Right atrium auricular region (tissue), 2 donors: ENCODE data around the gene FBXL7. TPM values are rescaled to one million over a fixed set of nuclear protein-coding genes. Genes with fewer than 3 reads are reported as not detected.

Source experiments
- DNase-seq: peaks from one replicate; pipeline ENCODE4 v3.0.0-alpha.2; 2019; ENCODE audit warnings: low spot score
- H3K27ac ChIP-seq, 2 donors: fragments of 200-600 bp; sonication (generic); 1 replicate in 1 of 2; 2 replicates in 1 of 2; pipeline ENCODE4 v1.5.1; 2016 to 2019
- H3K27me3 ChIP-seq, 2 donors: fragments of 200-600 bp; sonication (generic); one replicate each; pipeline versions ENCODE4 v1.5.1 to v1.6.0; 2017 to 2019
- H3K36me3 ChIP-seq: fragments of 200-600 bp; sonication (generic); one replicate; pipeline ENCODE4 v1.5.1; 2016
- H3K4me1 ChIP-seq, 2 donors: fragments of 200-600 bp; sonication (generic); one replicate each; pipeline versions ENCODE4 v1.5.1 to v1.6.0; 2017 to 2019
- H3K4me3 ChIP-seq, 2 donors: fragments of 200-600 bp; sonication (generic); 1 replicate in 1 of 2; 2 replicates in 1 of 2; pipeline ENCODE4 v1.5.1; 2017 to 2019; ENCODE audit warnings: mild to moderate bottlenecking in 1 of 2, moderate library complexity in 1 of 2
- H3K9me3 ChIP-seq, 2 donors: fragments of 200-600 bp; sonication (generic); one replicate each; pipeline ENCODE4 v1.5.1; 2019
- total RNA-seq, 2 donors: library from RNA; depleted of rRNA; stranded (reverse); fragments of >200 nt; gene quantifications; one replicate each; pipeline ENCODE4 v1.1.0, GENCODE V29; 2016
- TF ChIP-seq, protein P1 (sequence below), 2 donors: fragments of 200-600 bp; sonication (generic); IDR thresholded peaks; one replicate each; pipeline ENCODE4 v1.5.1; 2019; ENCODE audit warnings: antibody characterized with exemption in 2 of 2

Gene FBXL7
- total RNA-seq, 2 donors from 2014 or later = 16.6 to 18.4 TPM

DNA sequence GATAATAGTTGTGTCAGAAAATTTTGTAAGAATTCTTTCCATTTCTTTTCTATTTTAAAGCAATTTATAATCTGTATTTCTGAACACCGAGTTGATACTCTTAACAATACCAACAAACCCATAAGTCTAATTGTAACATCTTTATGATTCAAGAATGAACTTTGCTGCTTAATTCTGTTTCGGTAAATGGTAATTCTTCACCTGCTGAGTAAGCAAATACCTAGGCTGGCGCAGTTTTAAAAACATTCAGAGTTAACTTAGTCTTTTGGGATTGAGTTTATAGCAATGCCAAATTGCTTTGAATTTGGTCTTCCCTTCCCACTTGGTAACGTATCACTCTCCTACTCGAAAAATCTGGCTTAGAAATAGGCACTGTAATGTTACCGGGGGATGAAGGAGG, 456.6 kb downstream of the FBXL7 start:
- no peak for DNase-seq
- Histone ChIP-seq H3K4me1 (no peaks in the 10 kb centered on the region), H3K27me3 (no peaks in the 10 kb centered on the region), H3K27ac (no peak overlapping the region), H3K36me3 (no peaks in the 10 kb centered on the region), H3K9me3 (no peaks in the 10 kb centered on the region), H3K4me3 (no peak overlapping the region)
- TF ChIP-seq, protein P1, sequence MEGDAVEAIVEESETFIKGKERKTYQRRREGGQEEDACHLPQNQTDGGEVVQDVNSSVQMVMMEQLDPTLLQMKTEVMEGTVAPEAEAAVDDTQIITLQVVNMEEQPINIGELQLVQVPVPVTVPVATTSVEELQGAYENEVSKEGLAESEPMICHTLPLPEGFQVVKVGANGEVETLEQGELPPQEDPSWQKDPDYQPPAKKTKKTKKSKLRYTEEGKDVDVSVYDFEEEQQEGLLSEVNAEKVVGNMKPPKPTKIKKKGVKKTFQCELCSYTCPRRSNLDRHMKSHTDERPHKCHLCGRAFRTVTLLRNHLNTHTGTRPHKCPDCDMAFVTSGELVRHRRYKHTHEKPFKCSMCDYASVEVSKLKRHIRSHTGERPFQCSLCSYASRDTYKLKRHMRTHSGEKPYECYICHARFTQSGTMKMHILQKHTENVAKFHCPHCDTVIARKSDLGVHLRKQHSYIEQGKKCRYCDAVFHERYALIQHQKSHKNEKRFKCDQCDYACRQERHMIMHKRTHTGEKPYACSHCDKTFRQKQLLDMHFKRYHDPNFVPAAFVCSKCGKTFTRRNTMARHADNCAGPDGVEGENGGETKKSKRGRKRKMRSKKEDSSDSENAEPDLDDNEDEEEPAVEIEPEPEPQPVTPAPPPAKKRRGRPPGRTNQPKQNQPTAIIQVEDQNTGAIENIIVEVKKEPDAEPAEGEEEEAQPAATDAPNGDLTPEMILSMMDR (IDR thresholded peaks at IDR 0.05) = no peak

DNA sequence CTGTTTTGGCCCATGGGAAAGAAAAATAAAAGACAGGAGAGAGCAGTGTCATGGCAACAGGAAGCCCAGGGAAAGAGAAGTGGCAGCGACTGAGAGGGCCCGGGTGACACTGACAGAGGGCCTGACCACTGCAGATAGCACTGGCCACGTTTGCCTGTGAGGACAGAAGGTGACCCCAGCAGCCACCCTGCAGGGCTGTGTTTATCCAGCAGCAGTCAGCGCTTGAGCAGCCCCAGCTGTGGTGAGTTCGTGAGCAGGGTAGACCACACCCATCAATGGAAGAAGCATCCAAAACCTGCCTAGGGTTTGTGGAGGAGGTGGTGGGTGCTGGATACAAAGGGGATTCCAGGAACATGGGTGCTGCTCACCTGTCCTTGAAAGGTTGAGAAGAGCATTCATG, 457.1 kb downstream of the FBXL7 start:
- TF ChIP-seq, protein P1 (IDR thresholded peaks at IDR 0.05) = no peak
- H3K27me3 ChIP-seq = no peaks in the 10 kb centered on the region
- H3K4me1 ChIP-seq = no peaks in the 10 kb centered on the region
- no peak overlapping the region for H3K4me3 ChIP-seq
- H3K27ac ChIP-seq = no peak overlapping the region
- no peaks in the 10 kb centered on the region for H3K36me3 ChIP-seq
- no peak for DNase-seq
- no peaks in the 10 kb centered on the region for H3K9me3 ChIP-seq

- Histone ChIP-seq H3K4me1 (no peaks in the 10 kb centered on the region), H3K36me3 (no peaks in the 10 kb centered on the region), H3K9me3 (no peaks in the 10 kb centered on the region), H3K27ac (no peak overlapping the region), H3K27me3 (no peaks in the 10 kb centered on the region), H3K4me3 (no peak overlapping the region)
- DNase-seq = no peak
- TF ChIP-seq, protein P1 (IDR thresholded peaks at IDR 0.05) = no peak
Measured at GRCh38 chr5:15959370-15960164, 459.6 kb downstream of the FBXL7 start.

DNA sequence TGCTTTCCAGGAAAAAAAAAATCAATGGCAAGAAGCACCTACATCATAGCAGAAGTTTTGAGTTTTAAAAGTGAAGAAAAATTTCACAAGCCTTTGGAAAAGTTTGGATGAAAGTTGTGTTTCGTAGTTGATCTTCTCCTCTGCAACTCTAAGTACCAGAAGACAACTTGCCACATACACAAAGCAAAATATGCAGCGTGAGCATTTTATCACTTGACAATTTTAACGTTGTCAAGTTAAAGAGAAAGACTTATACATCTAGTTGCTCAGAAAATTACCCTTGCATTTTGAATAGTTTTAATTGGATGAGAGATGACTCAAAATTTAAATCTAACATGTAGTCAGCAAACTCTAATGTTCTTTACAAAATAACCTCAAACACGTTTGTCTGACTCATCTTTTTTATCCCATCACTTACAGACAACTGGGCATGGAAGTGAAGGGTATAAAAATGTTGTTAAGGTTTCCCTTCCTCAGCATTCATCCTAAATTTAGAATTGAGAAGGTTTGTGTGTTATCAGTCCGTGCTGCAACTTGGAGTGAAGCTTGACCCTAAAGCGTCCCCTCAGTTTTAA, 466.2 kb downstream of the FBXL7 start:
- Histone ChIP-seq H3K9me3 (no peaks in the 10 kb centered on the region), H3K4me1 (no peaks in the 10 kb centered on the region), H3K27ac (no peak overlapping the region), H3K36me3 (no peaks in the 10 kb centered on the region), H3K27me3 (no peaks in the 10 kb centered on the region), H3K4me3 (no peak overlapping the region)
- DNase-seq = no peak
- TF ChIP-seq, protein P1 (IDR thresholded peaks at IDR 0.05) = no peak

DNA sequence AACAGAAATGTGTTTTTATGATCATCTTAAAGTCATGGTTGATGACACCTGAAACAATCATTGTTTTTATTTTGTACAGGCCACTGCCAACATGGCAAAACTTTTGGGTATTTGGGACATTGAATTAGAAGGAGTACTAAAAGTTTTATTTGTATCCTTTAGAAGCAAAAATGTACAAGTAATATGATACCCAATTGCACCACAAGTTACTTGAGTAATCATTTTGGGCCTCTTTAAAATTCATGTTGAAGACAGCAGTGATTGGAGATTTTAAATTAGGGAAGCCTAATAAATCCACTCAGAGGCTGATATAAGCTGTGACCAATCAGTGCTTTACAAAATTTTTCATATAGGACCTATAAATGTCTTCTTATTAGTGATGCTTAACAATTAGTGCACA, 466.7 kb downstream of the FBXL7 start:
- no peaks in the 10 kb centered on the region for H3K4me1 ChIP-seq
- TF ChIP-seq, protein P1 (IDR thresholded peaks at IDR 0.05) = no peak
- no peak overlapping the region for H3K27ac ChIP-seq
- no peaks in the 10 kb centered on the region for H3K9me3 ChIP-seq
- H3K27me3 ChIP-seq = no peaks in the 10 kb centered on the region
- no peak for DNase-seq
- no peaks in the 10 kb centered on the region for H3K36me3 ChIP-seq
- H3K4me3 ChIP-seq = no peak overlapping the region
